ENCODE data around the gene RPLP2.

DNA sequence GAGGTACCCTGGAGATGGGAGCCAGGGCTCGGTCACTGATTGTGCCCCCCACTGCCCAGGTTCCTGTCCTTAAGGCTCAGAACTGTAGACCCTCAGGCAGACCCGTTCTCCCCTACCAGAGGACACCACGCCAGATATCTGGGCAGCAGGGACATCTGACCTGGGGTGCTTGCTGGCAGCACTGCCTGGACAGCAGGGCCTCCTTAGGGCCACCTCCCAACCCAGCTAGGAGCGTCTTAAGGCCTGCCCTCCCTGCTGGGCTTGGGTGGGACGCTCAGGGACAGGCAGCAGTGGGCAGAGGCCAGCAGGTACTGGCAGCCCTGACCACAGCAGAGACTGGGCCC lies 29.5 kb downstream of the RPLP2 start:
- TF ChIP-seq CTCF (conservative IDR thresholded peaks at IDR 0.05; ENCODE audit: low read depth, low read length): no peak
- TF ChIP-seq EZH2 (IDR thresholded peaks at IDR 0.05; ENCODE audit: borderline replicate concordance, low read depth, low read length, poor library complexity, severe bottlenecking): no peak
